BJ (cell line): Measurements from ENCODE around the gene CMSS1. TPM values are rescaled to one million over a fixed set of nuclear protein-coding genes. Genes with fewer than 3 reads are reported as not detected.

Experiments
- CTCF ChIA-PET: fragments of 350-600 bp; formaldehyde crosslinking; extraction: SDS; loops from one replicate; lab custom pipeline; 2021; ENCODE audit warnings: antibody characterized with exemption, inconsistent platforms; lab: Yijun Ruan, JAX
- POLR2A ChIA-PET: fragments of 300-600 bp; sonication (Branson Sonifier 250); formaldehyde crosslinking; extraction: SDS; loops from one replicate; lab custom pipeline; 2021; ENCODE audit warnings: antibody characterized with exemption; lab: Charles Lee
- DNase-seq: peaks from one replicate; pipeline ENCODE4 v3.0.0-alpha.2; 2011; ENCODE audit warnings: low read depth
- H3K27me3 ChIP-seq: 2 replicates; pipeline ENCODE4 v1.6.0; 2011; ENCODE audit warnings: low read length; ENCODE audit not compliant: control insufficient read depth, insufficient read depth
- H3K36me3 ChIP-seq: 2 replicates; pipeline ENCODE4 v1.5.1; 2011; ENCODE audit warnings: low read length; ENCODE audit not compliant: control insufficient read depth, insufficient read depth
- H3K4me3 ChIP-seq: 2 replicates; pipeline ENCODE4 v1.5.1; 2011; ENCODE audit warnings: low read depth, mild to moderate bottlenecking, control low read depth, low read length
- polyA plus RNA-seq: library from polyadenylated mRNA; depleted of rRNA; stranded (reverse); fragments of >200 nt; gene quantifications from 2 replicates; pipeline ENCODE4 v1.2.3, GENCODE V29; 2011
- TF ChIP-seq, protein P1 (sequence below): IDR thresholded peaks from 2 replicates; pipeline ENCODE4 v1.5.1; 2011; ENCODE audit warnings: low read depth, mild to moderate bottlenecking, control low read depth, inconsistent platforms, low read length, moderate library complexity; ENCODE audit not compliant: insufficient read depth

The CMSS1 gene
- polyA plus RNA-seq, 1 experiment: 6.7 TPM

DNA sequence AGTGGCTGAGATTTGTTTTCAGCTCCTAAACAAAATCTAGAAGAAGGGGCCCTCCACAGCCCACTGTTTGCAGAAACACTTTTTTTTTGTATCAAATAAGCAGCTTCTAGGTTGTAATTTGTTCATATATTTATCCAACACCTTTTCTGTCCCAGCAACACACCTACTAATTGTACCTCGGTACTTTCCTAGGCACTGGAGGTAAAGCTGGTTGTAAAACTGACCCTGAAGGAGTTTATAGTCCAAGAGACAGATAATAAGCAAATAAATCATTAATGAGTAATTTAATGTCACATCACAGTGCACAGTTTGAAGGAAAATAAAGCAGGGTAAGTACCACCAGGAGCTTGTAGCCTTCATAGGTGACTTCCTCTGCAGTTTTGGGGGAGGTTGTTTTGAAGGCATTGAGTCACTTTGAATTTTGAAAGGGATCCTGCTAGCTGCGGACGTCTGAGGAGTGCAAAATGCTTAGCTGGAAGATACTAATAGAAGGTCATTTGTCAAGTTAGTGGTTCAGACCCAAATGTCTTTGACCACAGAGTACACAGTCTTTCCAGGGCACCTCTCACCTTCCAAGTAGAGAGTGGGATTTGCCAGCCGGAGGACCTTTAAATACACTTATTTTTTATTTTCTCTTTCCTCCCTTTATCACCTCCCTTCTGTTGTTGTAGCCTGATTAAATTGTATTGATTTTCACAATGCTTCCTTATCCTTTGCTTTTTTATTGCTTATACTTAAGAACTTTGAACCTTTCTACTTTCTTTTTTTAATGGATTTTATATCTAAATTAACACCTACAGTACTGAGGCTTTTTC, 53.8 kb downstream of the CMSS1 start:
- ChIA-PET POLR2A (no interaction called here), CTCF (interaction anchor here (0.6 to 1.3 kb wide), 3 partner anchors 30 to 850 kb away, joined by 3 read pairs; no protein-coding TSS in a partner anchor)
- Histone ChIP-seq H3K36me3 (0 out of 2 replicates have a peak, but pooled peaks cover 4% of the 10 kb centered on the region), H3K4me3 (no peak overlapping the region), H3K27me3 (no peaks in the 10 kb centered on the region)
- TF ChIP-seq, protein P1, sequence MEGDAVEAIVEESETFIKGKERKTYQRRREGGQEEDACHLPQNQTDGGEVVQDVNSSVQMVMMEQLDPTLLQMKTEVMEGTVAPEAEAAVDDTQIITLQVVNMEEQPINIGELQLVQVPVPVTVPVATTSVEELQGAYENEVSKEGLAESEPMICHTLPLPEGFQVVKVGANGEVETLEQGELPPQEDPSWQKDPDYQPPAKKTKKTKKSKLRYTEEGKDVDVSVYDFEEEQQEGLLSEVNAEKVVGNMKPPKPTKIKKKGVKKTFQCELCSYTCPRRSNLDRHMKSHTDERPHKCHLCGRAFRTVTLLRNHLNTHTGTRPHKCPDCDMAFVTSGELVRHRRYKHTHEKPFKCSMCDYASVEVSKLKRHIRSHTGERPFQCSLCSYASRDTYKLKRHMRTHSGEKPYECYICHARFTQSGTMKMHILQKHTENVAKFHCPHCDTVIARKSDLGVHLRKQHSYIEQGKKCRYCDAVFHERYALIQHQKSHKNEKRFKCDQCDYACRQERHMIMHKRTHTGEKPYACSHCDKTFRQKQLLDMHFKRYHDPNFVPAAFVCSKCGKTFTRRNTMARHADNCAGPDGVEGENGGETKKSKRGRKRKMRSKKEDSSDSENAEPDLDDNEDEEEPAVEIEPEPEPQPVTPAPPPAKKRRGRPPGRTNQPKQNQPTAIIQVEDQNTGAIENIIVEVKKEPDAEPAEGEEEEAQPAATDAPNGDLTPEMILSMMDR: no peak
- DNase-seq: no peak

DNA sequence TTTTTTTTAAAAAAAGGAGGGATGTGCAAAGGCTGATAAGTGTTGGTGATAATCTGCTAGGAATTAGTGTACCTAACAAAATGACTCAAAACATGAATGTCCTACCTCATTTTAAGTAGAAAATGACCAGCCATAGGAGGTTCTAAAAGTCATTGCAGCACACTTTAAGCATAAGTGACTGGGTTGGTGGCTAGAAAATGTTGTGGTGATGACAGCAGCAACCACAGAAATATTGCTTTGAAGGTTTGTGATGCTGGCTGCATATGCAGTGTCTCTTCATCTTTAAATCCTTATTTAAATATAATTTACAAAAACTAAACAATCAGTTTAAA, 55.2 kb downstream of the CMSS1 start:
- CTCF ChIA-PET: interaction anchor here (0.7 to 1.6 kb wide), 3 partner anchors 28 to 381 kb away, joined by 3 to 4 read pairs (median 3); no protein-coding TSS in a partner anchor
- peak overlapping the region; percentile 22 for H3K4me3 ChIP-seq
- no peaks in the 10 kb centered on the region for H3K27me3 ChIP-seq
- TF ChIP-seq, protein P1: no peak
- H3K36me3 ChIP-seq: 0 out of 2 replicates have a peak, but pooled peaks cover 3% of the 10 kb centered on the region
- no peak for DNase-seq
- POLR2A ChIA-PET: no interaction called here

DNA sequence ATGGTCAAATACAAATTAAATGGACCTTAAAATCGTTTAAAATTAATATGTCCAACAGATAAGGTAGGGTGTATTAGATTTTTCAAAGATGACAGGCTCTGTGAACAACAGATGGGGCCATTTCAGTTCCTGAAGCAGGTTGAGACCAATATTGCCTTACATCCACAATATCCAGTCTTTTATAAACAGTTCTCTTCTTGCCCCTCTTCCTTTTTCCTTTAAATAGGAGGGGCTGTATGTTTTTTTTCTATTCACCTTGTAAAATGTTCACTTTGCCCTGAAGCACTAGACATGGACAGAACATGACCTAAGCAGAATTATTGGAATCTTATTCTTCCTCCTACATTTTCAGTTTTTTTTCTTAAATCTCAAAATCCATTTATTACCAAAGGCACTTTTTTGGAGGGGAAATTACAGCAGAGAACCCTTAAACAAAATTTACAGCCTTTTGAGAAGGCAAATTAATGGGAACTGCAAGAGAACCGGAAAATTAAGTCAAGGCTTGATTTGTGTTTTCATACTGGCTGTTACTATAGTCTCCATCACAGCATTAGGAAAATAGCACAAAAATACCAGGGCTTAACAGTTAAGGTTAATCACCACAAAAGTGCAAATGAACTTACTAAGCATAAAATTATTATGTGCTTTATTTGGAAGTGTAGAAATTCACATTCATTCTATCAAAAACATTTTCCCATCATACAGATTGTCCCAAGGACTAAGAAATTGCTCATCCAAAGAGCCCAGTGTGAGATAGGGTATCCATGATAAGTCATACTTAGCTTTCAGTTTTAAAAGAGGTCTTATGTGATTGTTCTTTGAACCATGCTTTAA, 55.8 kb downstream of the CMSS1 start:
- TF ChIP-seq, protein P1: no peak
- Histone ChIP-seq H3K4me3 (peak overlapping the region; percentile 76), H3K27me3 (no peaks in the 10 kb centered on the region), H3K36me3 (0 out of 2 replicates have a peak, but pooled peaks cover 2% of the 10 kb centered on the region)
- DNase-seq: no peak
- CTCF ChIA-PET: interaction anchor here (1.4 to 1.6 kb wide), 2 partner anchors 29 to 381 kb away, joined by 3 read pairs; no protein-coding TSS in a partner anchor
- POLR2A ChIA-PET: no interaction called here

DNA sequence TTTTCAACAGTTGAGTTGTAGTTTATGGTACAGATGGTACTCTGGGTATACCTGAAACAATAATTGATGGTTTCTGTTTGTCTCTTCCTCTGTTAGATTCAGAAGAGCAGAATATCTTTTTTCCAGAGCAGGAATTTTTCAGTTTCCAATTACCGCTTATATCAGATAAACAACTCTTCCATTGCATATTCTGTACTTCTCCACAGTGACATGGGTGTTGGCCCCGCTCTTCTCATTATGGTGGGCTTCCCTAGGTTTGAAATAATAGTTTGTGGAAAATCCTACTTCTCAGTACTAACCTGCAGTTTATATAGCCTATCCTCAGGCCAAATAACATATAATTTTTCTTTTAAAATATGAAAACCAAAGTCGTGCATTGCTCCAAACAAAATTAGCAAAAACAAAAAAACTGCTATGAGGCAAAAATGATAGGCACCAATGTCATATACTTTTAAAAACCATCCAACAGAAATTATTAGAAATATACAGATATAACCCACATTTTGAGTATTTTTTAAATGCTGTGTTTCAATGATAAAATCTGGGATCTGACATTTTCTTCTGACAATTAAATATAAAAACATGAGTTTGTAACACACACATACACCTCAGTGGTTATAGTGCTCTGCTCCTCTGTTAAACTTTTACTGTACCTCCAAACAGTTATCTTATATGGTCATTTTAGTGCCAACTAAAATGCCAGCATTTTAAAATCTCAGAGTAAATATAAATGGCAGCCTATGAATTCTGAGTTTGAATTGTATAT, 56.8 kb downstream of the CMSS1 start:
- ChIA-PET CTCF (interaction anchor here (0.8 to 1.5 kb wide), 2 partner anchors 139 to 380 kb away, joined by 3 read pairs; no protein-coding TSS in a partner anchor), POLR2A (no interaction called here)
- TF ChIP-seq, protein P1: no peak
- Histone ChIP-seq H3K4me3 (peak overlapping the region; percentile 76), H3K36me3 (0 out of 2 replicates have a peak, but pooled peaks cover 2% of the 10 kb centered on the region), H3K27me3 (no peaks in the 10 kb centered on the region)
- DNase-seq: no peak
